HG02938 (cell line): ENCODE results near the gene C15orf61.
A peak's percentile ranks its signal among the peaks of the same experiment; 100 is the strongest.

Experiments
- ATAC-seq: cut with Tn5 transposase; IDR thresholded peaks from one replicate; pipeline ENCODE4 v1.9.1; 2021; ENCODE audit warnings: mild to moderate bottlenecking, moderate library complexity; ENCODE audit not compliant: unreplicated experiment

Gene C15orf61

DNA sequence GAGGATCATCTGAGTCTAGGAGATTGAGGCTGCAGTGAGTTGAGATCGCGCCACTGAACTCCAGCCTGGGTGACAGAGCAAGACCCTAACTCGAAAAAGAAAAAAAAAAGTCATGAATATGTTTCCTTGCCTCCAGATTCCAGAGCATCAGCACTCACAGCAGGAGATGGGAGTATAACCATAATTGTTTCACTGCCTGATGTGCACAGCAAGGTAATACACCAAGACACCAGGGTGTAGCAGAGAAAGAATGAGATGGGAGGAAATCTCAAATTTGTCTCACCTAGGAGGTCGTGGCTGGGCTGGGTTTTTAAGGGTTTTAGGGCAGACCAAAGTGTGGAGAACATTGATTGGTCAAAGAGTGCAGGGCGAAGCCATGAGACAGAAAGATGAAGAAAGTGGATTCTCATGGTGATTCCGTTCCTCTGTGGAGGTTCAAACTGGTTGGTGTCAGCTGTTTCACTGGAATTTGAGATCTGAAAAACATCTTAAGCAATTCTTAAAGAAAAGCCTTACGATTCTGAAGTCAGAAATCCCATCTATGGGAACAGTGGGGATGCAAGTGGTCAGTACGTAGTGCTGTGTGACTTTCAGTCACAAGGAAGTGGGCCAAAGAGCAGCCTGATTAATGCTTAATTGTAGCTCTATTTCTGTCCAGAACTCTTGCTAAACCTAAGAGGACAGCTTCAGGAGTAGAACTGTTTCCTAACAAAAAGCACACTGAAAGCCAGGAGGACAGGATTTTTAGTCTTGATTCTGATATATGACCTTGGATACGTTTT is 7.8 kb upstream of the C15orf61 start:
- ATAC-seq = no peak

DNA sequence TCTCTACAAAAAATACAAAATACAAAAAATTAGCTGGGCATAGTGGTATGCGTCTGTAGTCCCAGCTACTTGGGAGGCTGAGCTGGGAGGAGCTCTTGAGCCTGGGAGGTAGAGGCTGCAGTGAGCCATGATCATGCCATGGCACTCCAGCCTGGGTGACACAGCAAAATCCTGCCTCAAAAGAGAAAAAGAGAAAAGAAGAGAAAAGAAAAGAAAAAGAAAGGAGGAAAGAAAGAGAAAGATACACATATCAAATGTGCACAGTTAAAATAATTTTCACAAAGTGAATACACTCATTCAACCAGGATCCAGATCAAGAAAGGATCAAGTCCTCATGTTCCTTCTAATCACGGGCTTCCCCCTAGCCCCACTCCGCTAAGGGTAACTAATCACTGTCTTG is 5.8 kb upstream of the C15orf61 start:
- ATAC-seq = no peak

DNA sequence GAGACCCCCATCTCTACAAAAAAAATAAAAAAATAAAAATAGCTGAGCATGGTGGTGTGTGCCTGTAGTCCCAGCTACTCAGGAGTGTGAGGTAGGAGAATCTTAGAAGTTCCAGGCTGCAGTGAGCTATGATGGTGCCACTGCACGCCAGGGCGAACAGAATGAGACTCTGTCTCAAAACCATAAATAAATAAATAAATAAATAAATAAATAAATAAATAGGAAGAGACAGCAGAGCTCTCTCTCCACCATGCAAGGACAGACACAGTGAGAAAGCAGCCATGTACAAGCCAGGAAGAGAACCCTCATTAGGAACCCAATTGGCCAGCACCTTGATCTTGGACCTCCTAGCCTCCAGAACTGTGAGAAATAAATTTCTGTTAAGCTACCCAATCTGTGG is 5.4 kb upstream of the C15orf61 start:
- no peak for ATAC-seq

DNA sequence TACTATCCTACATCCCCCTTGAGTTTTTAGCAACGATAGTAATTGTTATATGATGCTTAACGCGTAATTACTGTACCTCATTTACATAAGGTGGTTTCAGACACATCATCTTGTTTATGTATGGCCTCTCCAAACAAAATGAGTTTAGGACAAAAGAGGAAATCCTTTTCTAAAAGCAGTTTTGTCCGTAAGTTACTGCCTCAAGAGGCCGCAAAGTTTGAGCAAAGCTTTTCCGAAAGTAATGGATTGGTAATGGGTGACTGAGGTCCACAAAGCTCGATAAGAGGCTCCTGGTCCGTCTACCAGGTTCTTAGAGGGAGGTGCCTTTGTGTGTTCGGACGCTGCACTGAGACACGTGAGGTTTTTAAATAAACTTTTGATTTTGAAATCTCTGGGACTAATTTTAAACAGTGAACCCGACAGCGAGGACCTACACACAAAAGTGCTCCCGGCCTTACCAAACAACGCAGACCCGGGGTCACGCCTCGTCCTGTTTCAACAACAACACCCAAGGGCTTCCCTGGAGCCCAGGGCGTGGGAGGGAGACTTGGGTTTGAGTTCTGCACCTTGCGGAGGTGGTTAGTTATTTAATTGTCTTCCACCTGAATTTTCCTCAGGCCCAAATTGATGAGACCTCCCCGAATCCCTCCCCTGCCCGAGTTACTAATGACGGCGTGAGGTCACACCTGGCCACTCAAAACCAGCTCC is 456 bp upstream of the C15orf61 start:
- peak; percentile 9 for ATAC-seq

DNA sequence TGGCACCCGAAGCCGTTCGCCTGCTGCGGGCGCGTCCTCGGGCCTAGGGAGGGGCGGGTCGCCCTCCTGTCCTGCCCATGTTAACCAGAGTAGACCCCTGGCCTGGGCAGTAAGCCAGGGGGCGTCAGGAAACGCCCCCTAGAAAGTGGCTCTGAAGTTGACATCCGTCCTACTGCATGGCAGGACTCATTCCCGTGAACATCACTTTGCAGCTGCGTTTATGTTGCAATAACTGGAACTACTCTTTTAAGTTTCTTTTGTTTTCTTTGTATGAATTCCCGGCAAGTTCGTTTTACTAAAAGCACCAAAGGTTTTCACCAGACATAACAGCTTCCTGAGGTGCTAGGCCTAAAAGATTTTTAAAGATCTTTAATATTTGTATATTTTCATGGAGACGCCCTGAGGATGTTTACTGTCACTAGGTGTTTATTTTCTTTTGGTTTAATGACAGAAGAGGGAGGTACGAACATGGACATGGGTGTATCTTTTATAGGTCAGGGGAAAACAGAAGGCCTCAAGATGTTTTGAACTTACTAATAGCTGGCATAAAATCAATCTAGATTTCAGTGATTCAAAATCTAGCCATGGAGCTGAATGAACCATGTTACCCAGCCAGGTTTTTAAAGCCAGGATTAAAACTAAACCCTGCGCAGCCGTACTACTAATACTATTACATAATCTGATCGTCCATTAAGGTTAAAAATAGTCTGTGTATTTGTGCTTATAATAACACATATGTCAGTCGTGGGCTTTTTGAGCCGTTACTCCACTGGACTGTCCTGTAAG is 1.0 kb downstream of the C15orf61 start:
- ATAC-seq = peak; percentile 6

DNA sequence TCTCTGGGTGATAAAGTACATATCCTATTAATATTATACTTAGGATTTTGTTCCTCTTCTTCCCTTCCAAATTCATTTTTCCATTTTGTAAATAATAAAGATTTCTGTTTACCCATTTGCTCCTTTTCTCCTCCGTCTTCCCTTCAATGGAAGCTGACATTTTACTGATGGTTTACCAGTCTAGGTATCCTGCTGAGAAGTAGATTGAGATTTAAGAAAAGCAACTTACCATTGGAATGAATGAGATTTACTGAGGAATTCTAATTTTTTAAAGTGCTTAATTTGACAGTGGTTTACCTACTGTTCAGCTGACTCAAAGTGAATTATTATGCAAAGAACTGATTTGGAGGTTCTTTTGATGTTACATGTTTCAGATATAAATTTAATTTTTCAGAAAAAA is 2.4 kb downstream of the C15orf61 start:
- no peak for ATAC-seq

DNA sequence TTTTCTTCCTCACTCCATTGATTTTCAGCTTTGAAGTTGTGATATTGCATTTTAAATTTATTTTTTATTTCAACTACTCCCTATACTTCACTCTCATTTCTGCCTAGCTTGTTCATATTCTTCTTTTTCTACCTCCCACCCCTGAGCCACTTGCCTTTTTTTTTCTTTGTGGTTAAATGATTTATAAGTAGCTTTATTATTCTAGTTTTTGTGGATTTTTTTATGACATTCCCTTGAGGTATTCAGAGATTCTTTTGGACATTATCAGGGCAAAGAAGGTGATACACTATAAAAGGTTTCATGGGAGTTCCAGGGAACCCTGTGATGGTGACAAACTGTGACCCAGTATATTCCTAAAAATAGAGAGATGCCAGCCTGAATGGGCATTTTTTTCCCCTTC is 3.3 kb downstream of the C15orf61 start:
- ATAC-seq = no peak

DNA sequence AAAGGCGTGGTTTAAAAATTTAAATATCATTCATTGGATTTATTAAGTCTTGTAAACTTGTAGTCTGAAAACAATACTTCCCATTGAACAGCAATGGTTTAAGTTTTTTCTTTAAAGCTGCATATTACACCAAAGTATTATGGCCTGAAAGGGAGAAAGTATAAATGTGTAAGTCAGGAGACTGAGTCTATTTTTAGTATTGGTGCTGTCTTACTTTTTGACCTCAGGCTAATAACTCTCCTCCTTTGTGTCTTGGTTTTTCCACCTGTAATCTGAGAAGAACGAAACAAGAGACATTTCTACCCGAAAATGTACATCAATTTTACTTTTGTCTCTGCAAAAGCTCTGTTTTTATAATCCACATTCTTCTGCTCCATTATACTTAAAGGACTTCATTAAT is 7.6 kb downstream of the C15orf61 start:
- ATAC-seq = no peak

DNA sequence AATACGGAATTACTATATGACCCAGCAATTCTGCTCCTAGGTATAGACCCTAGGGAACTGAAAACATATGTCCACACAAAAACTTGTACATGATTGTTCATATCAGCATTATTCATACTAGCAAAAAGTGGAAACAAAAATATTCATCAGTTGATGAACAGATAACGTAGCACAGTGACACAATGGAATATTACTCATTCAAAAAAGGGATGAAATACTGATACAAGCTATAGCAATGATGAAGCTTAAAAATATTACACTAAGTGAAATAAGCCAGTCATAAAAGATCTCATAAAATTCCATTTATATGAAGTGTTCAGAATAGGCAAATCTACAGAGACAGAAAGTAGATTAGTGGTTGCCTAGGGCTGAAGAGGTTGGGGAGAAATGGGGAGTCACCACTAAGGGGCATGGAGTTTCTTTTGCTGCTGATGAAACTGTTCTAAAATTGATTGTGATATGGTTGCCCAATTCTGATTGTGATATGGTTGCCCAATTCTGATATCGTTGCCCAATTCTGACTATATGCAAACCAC is 10.5 kb downstream of the C15orf61 start:
- ATAC-seq = no peak

DNA sequence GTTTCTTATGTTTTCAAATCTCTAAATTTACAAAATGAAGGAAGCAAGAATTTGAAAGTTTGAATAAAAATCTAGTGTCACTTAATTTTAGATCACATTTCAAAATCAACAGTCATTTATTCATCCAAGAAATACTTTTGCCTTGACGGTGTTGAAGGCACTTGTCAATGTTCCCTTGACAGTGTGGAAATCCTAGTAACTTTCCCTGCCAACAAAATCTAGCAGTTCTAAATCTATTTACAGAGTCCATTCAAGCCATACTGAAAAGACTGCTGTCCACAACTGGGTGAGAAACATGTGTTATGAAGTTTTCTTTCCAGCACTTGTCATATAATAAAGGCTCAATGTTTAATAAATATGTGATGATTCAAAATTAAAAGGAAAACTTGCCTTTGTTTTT is 12.9 kb downstream of the C15orf61 start:
- no peak for ATAC-seq

DNA sequence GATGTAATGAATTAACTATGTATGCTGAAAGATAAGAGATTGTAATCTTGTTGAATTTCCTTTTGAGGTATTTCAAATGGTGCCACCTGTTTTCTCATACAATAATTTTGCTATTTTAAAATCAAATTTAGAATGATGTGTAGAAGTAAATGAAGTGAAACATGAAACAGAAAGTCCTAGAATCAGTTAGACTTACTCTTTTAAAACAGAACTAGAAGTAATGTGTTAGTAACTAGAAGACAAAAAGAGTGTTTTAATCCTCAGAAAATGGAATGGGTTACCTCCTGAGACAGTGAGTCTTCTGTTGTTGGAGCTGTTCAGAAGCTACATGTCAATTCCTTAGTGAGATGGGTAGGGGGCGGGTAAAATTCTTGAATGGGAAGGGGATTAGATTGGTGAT is 13.4 kb downstream of the C15orf61 start:
- ATAC-seq = no peak

DNA sequence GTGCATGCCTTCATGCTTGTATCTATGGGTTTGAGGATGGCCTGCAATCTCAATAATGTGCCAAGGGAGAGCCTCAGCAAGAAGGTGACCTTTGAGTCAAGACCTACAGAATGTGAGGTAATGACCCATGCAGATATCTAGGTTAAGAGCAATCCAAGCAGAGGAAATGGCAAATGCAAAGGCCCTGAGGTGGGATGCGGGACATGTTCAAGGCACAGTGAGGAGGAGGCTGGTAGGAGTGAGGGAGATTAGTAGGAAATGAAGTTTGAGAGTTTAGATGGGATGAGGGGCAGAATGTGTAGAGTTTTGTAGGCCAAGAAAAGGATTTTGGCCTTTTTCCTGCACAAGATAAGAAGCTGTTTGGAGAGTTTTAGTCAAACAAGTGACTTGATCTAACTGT is 16.8 kb downstream of the C15orf61 start:
- ATAC-seq = no peak

DNA sequence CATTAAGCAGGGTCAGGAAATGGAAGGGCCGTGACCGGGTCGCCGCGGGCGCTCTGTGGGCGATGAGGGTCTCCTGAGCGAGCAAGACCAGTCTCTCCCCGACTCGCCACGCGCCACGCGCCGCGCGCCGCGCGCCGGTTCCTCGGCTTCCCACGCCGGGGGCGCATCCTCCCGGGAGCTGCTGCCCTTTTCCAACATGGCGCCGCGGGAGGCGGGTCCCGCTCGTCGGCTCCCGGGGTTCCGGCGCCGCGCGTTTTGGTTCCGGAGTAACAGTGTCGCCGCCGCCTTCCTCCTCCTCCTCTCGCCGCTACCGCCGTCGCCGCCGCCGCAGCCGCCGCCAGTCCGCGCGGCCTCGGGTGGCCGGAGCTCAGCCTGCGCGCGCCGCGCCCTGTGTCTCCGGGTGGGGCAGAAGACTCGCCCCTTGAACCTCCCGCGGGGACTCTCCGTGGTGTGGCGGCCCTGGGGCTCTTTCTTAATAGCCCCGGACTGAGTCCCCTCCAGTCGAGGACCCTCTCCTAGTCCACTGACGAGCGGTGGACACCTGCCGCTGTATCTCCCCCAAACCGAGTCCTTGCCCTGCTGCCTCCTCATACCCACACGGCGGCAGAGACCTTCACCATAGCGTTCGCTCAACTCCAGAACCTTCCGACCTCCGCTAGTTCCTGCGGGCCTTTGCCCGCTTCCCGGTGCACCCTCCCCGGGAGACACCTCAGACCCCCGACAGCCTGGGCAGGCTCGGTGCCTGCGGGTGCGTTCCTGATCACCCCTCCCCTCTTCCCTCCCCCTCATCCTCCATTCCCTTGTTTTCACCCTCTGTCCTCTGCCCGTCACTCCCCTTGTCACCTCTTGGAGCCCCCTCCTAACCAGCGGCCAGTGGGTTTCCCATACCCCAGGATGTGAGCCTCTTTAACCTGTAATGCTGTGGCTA is 21.8 kb downstream of the C15orf61 start, which contains the start of gene MAP2K5:
Gene MAP2K5 (plus strand): TSS at position 284 of the 928 bp plus-strand sequence. CDS start 633 bp downstream, at position 917.
- no peak for ATAC-seq

DNA sequence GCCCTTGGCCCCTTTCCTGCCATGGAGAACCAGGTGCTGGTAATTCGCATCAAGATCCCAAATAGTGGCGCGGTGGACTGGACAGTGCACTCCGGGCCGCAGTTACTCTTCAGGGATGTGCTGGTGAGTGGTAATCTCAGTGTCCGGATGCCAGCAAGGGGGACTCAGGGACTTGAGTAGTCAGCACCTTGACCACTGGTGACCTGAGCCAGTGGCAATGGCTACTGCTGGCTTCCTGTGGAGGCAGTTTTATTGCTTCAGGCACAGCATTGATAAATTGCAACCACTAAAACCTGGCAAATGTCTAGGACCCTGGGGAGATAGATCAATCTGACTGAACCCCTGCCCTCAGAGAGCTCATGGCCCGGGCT is 22.4 kb downstream of the C15orf61 start:
- ATAC-seq = no peak

DNA sequence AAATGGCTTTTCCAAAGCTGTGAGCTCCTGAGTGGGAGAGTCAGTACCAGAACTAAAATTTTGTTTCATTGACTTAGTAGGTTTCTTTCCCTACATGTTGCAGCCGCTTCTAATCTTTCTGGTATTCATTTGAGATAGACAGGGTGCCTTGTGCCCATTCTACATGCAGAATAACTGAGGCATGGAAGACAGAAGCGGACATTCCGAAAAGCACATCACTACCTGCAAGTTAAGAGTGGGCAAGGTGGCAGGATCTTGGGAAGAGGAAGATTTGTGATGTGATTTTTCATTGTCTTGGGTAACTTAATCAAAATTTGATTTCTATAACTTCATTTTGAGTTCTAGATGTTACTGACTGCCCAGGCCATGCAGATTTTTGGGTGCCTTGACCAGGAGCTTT is 23.5 kb downstream of the C15orf61 start:
- no peak for ATAC-seq

DNA sequence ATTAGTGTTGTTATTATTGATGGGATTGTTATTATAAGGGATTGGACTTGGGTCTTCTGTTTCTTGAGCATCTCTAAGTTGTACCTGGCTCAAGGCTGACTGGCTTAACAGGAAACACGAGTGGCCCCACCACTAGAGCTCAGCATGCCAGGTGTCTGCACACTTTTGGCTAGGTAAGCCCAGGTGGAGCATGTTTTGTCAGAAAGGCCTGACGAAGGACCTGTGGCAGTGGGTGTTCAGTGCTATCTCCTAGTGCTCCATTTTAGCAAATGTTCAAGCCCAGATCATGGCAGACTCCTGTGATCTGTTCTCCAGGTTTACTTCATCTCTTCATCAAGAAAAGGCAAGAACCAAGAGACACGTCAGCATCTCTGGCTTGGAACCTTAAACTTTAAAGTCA is 24.9 kb downstream of the C15orf61 start:
- no peak for ATAC-seq

DNA sequence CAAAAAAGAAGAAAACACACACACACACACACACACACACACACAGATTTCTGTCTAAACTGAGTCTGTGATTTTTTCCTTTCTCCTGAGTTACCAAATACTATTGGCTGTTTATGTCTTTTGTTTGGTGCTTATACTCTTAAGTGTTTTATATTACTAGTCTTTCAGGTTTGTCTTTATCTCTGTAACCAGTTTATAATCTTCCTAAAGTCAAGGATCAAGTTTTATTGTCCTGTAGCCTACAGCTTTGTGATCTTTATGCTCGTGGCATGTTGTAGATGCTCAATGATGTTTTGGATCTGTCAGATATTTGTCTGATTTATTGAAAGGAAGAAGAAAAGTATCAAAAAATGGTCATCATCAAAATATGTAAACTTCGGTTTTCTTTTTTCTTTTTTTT is 26.1 kb downstream of the C15orf61 start:
- ATAC-seq = no peak

DNA sequence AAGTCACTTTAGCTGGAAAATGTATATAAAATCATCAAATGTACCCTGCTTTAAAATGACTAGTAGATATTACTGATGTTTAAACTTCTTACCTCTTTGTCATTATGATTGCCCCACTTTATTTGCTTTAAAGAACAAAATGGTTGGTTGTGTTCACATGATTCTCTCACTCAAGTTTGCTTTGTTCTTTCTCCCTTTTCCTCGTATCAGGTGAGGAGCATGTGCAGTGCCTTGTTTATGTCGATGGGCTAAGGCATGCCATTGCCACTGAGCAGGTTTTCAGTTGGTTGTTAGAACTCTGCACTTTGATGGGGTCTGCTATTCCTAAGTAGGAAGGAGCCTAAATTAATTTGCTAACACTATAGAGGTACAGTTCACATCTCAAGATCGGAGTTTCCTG is 26.9 kb downstream of the C15orf61 start:
- no peak for ATAC-seq

DNA sequence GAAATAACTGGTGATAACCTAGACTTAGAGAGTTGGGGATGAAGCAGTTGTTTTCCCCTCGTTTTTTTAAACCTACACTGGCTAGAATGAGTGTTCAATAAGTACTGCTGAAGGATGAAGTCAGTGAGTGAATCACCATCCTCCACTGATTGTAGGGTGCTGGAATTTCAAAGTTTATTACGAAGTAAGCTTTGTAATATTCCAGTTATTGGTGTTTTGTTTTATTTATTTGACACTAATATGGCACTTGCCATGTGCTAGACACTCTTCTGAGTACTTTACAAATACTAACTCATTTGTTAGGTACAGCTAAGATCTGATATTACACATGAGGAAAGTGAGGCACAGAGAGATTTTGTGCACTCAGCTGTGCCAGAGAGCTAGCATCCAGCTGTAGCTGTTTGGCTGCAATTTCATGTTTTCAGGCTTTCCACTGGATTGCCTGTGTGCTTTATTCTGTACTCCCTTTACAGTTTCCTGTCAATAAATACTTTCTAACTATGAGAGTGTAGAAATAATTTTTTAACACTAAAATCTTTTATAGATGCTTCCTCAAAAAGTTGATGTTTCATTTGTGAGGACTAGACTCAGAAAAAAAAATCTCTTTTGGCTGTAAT is 27.4 kb downstream of the C15orf61 start:
- no peak for ATAC-seq
